ENCODE measurements around the gene COL19A1. TPM values are rescaled to one million over a fixed set of nuclear protein-coding genes. Genes with fewer than 3 reads are reported as not detected.

Gene COL19A1
- total and polyA plus RNA-seq, 9 of the 15 experiments (the other 6 are each of a cell fraction or from before 2014, with no cell fraction given): not detected

DNA sequence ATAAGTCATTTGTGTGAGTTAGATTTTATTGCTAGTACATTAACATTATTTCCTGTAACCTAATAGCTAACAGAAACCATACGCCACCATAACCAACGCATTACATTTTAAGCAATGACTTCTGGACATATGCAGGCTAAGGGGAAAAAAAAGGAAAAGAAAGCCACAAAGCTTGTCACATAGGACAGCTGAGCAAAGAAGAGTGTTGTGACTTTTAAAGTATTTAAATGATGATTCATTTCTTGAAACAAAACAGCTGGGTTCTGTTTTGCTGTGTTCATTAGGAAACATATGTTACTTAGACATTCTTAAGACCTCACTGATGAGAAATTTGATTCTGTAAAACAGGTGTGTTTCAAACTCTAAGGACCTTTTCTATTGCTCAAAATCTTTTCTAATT is 265.2 kb downstream of the COL19A1 start:
- intact Hi-C loops (cut with micrococcal nuclease): no loop called here
- FAIRE-seq (no peak), ATAC-seq (no peak), DNase-seq (ENCODE audit: extremely low read depth in 1 of 4, low spot score in 3 of 4) (no peak)
- Histone ChIP-seq H2AFZ (ENCODE audit: low read depth, low read length) (no peak overlapping the region), H4K20me1 (replicated peaks; ENCODE audit: control insufficient read depth, insufficient read depth, low read length) (no peaks in the 10 kb centered on the region), H3K9me1 (ENCODE audit: control insufficient read depth, insufficient read depth, low read length) (no peaks in the 10 kb centered on the region), H3K4me3 (no peak overlapping the region), H3K79me2 (ENCODE audit: control insufficient read depth, insufficient read depth, low read length) (no peaks in the 10 kb centered on the region), H3K27ac (ENCODE audit: extremely low read depth, low read depth, low read length) (no peak overlapping the region), H3K9ac (ENCODE audit: insufficient read depth in 1 of 2, low read depth in 2 of 2, low read length in 2 of 2) (no peak overlapping the region), H3K4me2 (ENCODE audit: insufficient read depth, low read length) (no peak overlapping the region), H3K9me3 (replicated peaks; ENCODE audit: control insufficient read depth, insufficient read depth, low read depth, low read length) (no peaks in the 10 kb centered on the region), H3K4me1 (replicated peaks in 1 of 2; ENCODE audit: control insufficient read depth in 2 of 2, insufficient read depth in 2 of 2, low read length in 2 of 2) (no peaks in the 10 kb centered on the region), H3K36me3 (ENCODE audit: control insufficient read depth, insufficient read depth, low read length) (no peaks in the 10 kb centered on the region), H3K27me3 (ENCODE audit: control insufficient read depth in 2 of 2, insufficient read depth in 2 of 2, low read length in 2 of 2) (peaks cover 0 to 5% of the 10 kb centered on the region in 2 experiments; a peak in 2 of 5 replicates)
- no TSS peak for BruUV-seq (replicated peaks)
- POLR2A ChIA-PET: no interaction called here
- TF ChIP-seq ZNF57 (CRISPR knock-in tag; IDR thresholded peaks at IDR 0.05) (no peak), SIN3B (IDR thresholded peaks at IDR 0.05; ENCODE audit: low read depth) (no peak), RUNX1 (IDR thresholded peaks at IDR 0.05; ENCODE audit: low read depth) (no peak), ZEB2 (IDR thresholded peaks at IDR 0.05) (no peak), FOXJ3 (CRISPR knock-in tag; IDR thresholded peaks at IDR 0.05) (no peak), ASH1L (IDR thresholded peaks at IDR 0.05; ENCODE audit: borderline replicate concordance, low read depth, partially characterized antibody) (no peak), ZNF347 (CRISPR knock-in tag; IDR thresholded peaks at IDR 0.05; ENCODE audit: low read depth) (no peak), NBN (IDR thresholded peaks at IDR 0.05; ENCODE audit: low read depth) (no peak)
- CTCF ChIA-PET (ENCODE audit: low intra/inter-chr PET ratio): no interaction called here
- 0% methylated on average over 2 of the region's 2 CpGs for WGBS (ENCODE audit: insufficient coverage, low coverage, missing lambda C conversion rate)
- in situ Hi-C loops (cut with MboI): no loop called here

- CTCF ChIA-PET (ENCODE audit: low intra/inter-chr PET ratio): no interaction called here
- no peak for TF ChIP-seq ZBTB43 (CRISPR knock-in tag; IDR thresholded peaks at IDR 0.05)
- no peak for TF ChIP-seq FIP1L1 (IDR thresholded peaks at IDR 0.05; ENCODE audit: low read depth, low read length, poor library complexity, severe bottlenecking)
- TF ChIP-seq, protein P1, sequence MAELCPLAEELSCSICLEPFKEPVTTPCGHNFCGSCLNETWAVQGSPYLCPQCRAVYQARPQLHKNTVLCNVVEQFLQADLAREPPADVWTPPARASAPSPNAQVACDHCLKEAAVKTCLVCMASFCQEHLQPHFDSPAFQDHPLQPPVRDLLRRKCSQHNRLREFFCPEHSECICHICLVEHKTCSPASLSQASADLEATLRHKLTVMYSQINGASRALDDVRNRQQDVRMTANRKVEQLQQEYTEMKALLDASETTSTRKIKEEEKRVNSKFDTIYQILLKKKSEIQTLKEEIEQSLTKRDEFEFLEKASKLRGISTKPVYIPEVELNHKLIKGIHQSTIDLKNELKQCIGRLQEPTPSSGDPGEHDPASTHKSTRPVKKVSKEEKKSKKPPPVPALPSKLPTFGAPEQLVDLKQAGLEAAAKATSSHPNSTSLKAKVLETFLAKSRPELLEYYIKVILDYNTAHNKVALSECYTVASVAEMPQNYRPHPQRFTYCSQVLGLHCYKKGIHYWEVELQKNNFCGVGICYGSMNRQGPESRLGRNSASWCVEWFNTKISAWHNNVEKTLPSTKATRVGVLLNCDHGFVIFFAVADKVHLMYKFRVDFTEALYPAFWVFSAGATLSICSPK (IDR thresholded peaks at IDR 0.05; ENCODE audit: borderline replicate concordance): no peak
Observed at GRCh38 chr6:70133246-70133645, 266.9 kb downstream of the COL19A1 start.

More at GRCh38 chr6:70133246-70133645, 266.9 kb downstream of the COL19A1 start:
- H3K9ac ChIP-seq (ENCODE audit: insufficient read depth in 1 of 2, low read depth in 2 of 2, low read length in 2 of 2): no peak overlapping the region
- DNase-seq (ENCODE audit: extremely low read depth in 1 of 4, low spot score in 3 of 4) (no peak), ATAC-seq (no peak), FAIRE-seq (no peak)
- H3K79me2 ChIP-seq (ENCODE audit: control insufficient read depth, insufficient read depth, low read length): no peaks in the 10 kb centered on the region
- H3K9me1 ChIP-seq (ENCODE audit: control insufficient read depth, insufficient read depth, low read length): no peaks in the 10 kb centered on the region
- no peak overlapping the region for H3K4me3 ChIP-seq
- no TSS peak for BruUV-seq (replicated peaks)
- H3K9me3 ChIP-seq (replicated peaks; ENCODE audit: control insufficient read depth, insufficient read depth, low read depth, low read length): no peaks in the 10 kb centered on the region
- H3K36me3 ChIP-seq (ENCODE audit: control insufficient read depth, insufficient read depth, low read length): no peaks in the 10 kb centered on the region
- intact Hi-C loops (cut with micrococcal nuclease) (no loop called here), in situ Hi-C loops (cut with MboI) (no loop called here)
- H3K27ac ChIP-seq (ENCODE audit: extremely low read depth, low read depth, low read length): no peak overlapping the region
- H3K27me3 ChIP-seq (ENCODE audit: control insufficient read depth in 2 of 2, insufficient read depth in 2 of 2, low read length in 2 of 2): peaks cover 0 to 5% of the 10 kb centered on the region in 2 experiments; a peak in 2 of 5 replicates
- no peak overlapping the region for H3K4me2 ChIP-seq (ENCODE audit: insufficient read depth, low read length)
- POLR2A ChIA-PET: interaction anchor here (1.6 kb wide), 1 partner anchor 9 kb away, joined by 3 read pairs; no protein-coding TSS in a partner anchor
- H4K20me1 ChIP-seq (replicated peaks; ENCODE audit: control insufficient read depth, insufficient read depth, low read length): no peaks in the 10 kb centered on the region
- H3K4me1 ChIP-seq (replicated peaks in 1 of 2; ENCODE audit: control insufficient read depth in 2 of 2, insufficient read depth in 2 of 2, low read length in 2 of 2): no peaks in the 10 kb centered on the region
- 0% methylated on average over 4 of the region's 4 CpGs for WGBS (ENCODE audit: insufficient coverage, low coverage, missing lambda C conversion rate)
- no peak overlapping the region for H2AFZ ChIP-seq (ENCODE audit: low read depth, low read length)
